Endothelial cell of umbilical vein (primary cell): ENCODE measurements around the gene QSER1. TPM values are rescaled to one million over a fixed set of nuclear protein-coding genes. Genes with fewer than 3 reads are reported as not detected.

ENCODE experiments used
- BruUV-seq: library from RNA; stranded (reverse); fragments of 400-500 nt; replicated peaks from 2 replicates; lab custom pipeline; 2021; lab: Mats Ljungman, UMichigan
- CTCF ChIA-PET: fragments of 300-600, 350-600 bp; sonication (Branson Sonifier 250); formaldehyde crosslinking; loops from one replicate; lab custom pipeline; 2021; ENCODE audit warnings: antibody characterized with exemption, inconsistent platforms; lab: Charles Lee
- POLR2A ChIA-PET: fragments of 300-600, 350-600 bp; sonication (Branson Sonifier 250); formaldehyde crosslinking; loops from one replicate; lab custom pipeline; 2021; ENCODE audit warnings: antibody characterized with exemption, inconsistent platforms; lab: Charles Lee
- DNase-seq: peaks from one replicate; pipeline ENCODE4 v3.0.0-alpha.2; 2011; ENCODE audit warnings: low read depth, low spot score
- FAIRE-seq: peaks from 2 replicates; lab custom pipeline; 2011; peaks lifted over from hg19 to GRCh38; lab: Jason Lieb, UNC
- H2AFZ ChIP-seq: 2 replicates; pipeline ENCODE4 v1.6.0; 2012; ENCODE audit warnings: low read depth, low read length, control low read depth, inconsistent platforms
- H3K27ac ChIP-seq: 2 replicates; pipeline ENCODE4 v1.5.1; 2011; ENCODE audit warnings: low read depth, mild to moderate bottlenecking, control low read depth, low read length, moderate library complexity; ENCODE audit not compliant: insufficient read depth
- H3K27me3 ChIP-seq, 2 experiments: 2 replicates each; pipeline versions ENCODE4 v1.6.0 to v1.6.1; 2011; ENCODE audit warnings: low read length in 2 of 2, mixed read lengths in 1 of 2; ENCODE audit not compliant: control insufficient read depth in 2 of 2, insufficient read depth in 2 of 2
- H3K36me3 ChIP-seq, 2 experiments: 2 replicates in 1 of 2; 3 replicates in 1 of 2; pipeline ENCODE4 v1.5.1; 2011; ENCODE audit warnings: low read length in 2 of 2, mild to moderate bottlenecking in 1 of 2, moderate library complexity in 1 of 2; ENCODE audit not compliant: control insufficient read depth in 2 of 2, insufficient read depth in 2 of 2; ENCODE audit errors: extremely low read depth in 1 of 2
- H3K4me1 ChIP-seq: 3 replicates; pipeline ENCODE4 v1.5.1; 2011; ENCODE audit warnings: mild to moderate bottlenecking, low read length; ENCODE audit not compliant: control insufficient read depth, insufficient read depth; ENCODE audit errors: extremely low read depth
- H3K4me2 ChIP-seq: 2 replicates; pipeline ENCODE4 v1.6.1; 2011; ENCODE audit warnings: low read length, control low read depth, mixed read lengths; ENCODE audit not compliant: insufficient read depth
- H3K4me3 ChIP-seq, 3 experiments: fragments of 200-600 bp in 1 of 3; sonication (generic), shearing (Covaris generic) in 1 of 3; replicated peaks in 1 of 3; 2 replicates each; pipeline ENCODE4 v1.5.1; 2011 to 2016; ENCODE audit warnings: control low read depth in 3 of 3, low read length in 3 of 3, mild to moderate bottlenecking in 2 of 3, inconsistent platforms in 1 of 3, low read depth in 1 of 3, moderate library complexity in 1 of 3; ENCODE audit not compliant: insufficient read depth in 1 of 3
- H3K79me2 ChIP-seq: 2 replicates; pipeline ENCODE4 v1.6.0; 2012; ENCODE audit warnings: low read length, inconsistent platforms; ENCODE audit not compliant: control insufficient read depth, insufficient read depth
- H3K9ac ChIP-seq: replicated peaks from 2 replicates; pipeline ENCODE3; 2011; ENCODE audit warnings: low read length, control low read depth; ENCODE audit not compliant: insufficient read depth; ENCODE audit errors: extremely low read depth
- H3K9me1 ChIP-seq: replicated peaks from 3 replicates; pipeline ENCODE4 v1.6.0; 2011; ENCODE audit warnings: mild to moderate bottlenecking, low read length; ENCODE audit not compliant: control insufficient read depth, insufficient read depth; ENCODE audit errors: extremely low read depth
- H3K9me3 ChIP-seq: replicated peaks from 2 replicates; pipeline ENCODE4 v1.5.1; 2012; ENCODE audit warnings: low read length, inconsistent platforms; ENCODE audit not compliant: control insufficient read depth, insufficient read depth
- H4K20me1 ChIP-seq: replicated peaks from 2 replicates; pipeline ENCODE3; 2011; ENCODE audit warnings: mild to moderate bottlenecking, low read length; ENCODE audit not compliant: control insufficient read depth, insufficient read depth; ENCODE audit errors: extremely low read depth
- CTCF ChIP-seq, 2 donors: IDR thresholded peaks; 1 replicate in 1 of 2; 2 replicates in 1 of 2; pipeline ENCODE4 v1.5.1; 2011; ENCODE audit warnings: low read length in 2 of 2, mild to moderate bottlenecking in 2 of 2, moderate library complexity in 2 of 2, control low read depth in 1 of 2, inconsistent platforms in 1 of 2, low read depth in 1 of 2; ENCODE audit not compliant: insufficient read depth in 1 of 2; ENCODE audit errors: extremely low read depth in 1 of 2
- FOS ChIP-seq: IDR thresholded peaks from 2 replicates; pipeline ENCODE4 v1.6.1; 2011; ENCODE audit warnings: mild to moderate bottlenecking, low read length, moderate library complexity, borderline replicate concordance; ENCODE audit not compliant: insufficient read depth
- GATA2 ChIP-seq: IDR thresholded peaks from 2 replicates; pipeline ENCODE4 v1.7.0; 2011; ENCODE audit warnings: low read depth, mild to moderate bottlenecking, moderate library complexity, mixed read lengths, low read length; ENCODE audit not compliant: insufficient read length, insufficient read depth
- JUN ChIP-seq: IDR thresholded peaks from 2 replicates; pipeline ENCODE4 v1.6.1; 2011; ENCODE audit warnings: borderline replicate concordance, low read depth; ENCODE audit not compliant: insufficient read length, insufficient read depth
- MAX ChIP-seq: IDR thresholded peaks from 2 replicates; pipeline ENCODE4 v1.6.1; 2011; ENCODE audit not compliant: insufficient read depth, insufficient read length
- MYC ChIP-seq: IDR thresholded peaks from one replicate; pipeline ENCODE4 v1.6.1; 2011; ENCODE audit warnings: mild to moderate bottlenecking, low read depth, low read length
- POLR2A ChIP-seq: IDR thresholded peaks from 2 replicates; pipeline ENCODE4 v1.6.1; 2012; ENCODE audit warnings: low read depth, mild to moderate bottlenecking, control low read depth, low read length
- POLR2AphosphoS5 ChIP-seq: IDR thresholded peaks from 2 replicates; pipeline ENCODE4 v1.6.1; 2012; ENCODE audit warnings: low read depth, mild to moderate bottlenecking, control low read depth, low read length, moderate library complexity; ENCODE audit not compliant: insufficient read depth
- dilution Hi-C: fragments of 300-500 bp; cut with MboI; formaldehyde crosslinking; loops from one replicate; pipeline ENCODE4 v1.15.0; 2019; ENCODE audit warnings: low sequenced_read_pairs; ENCODE audit not compliant: extremely low pct_ligation_motif_present
- intact Hi-C: fragments of 100-400 bp; cut with micrococcal nuclease; formaldehyde crosslinking; loops from one replicate; pipeline ENCODE4 v1.10.0; 2022
- polyA plus RNA-seq, 4 experiments: library from polyadenylated mRNA; depleted of rRNA in 3 of 4; stranded (reverse) in 3 of 4; unstranded in 1 of 4; fragments of >200 nt; gene quantifications; 2 replicates each; pipeline versions ENCODE4 v1.2.1 to v1.2.3, GENCODE V29; 2011 to 2012; ENCODE audit warnings: missing spikeins in 1 of 4
- total RNA-seq: library from RNA; stranded (reverse); gene quantifications from 2 replicates; pipeline ENCODE4 v1.2.3, GENCODE V29; 2021

The QSER1 gene
- total and polyA plus RNA-seq, 2 donors (not counting 3 experiments of a cell fraction or from before 2014, with no cell fraction given), result 5.5 to 36.6 TPM

- Histone ChIP-seq H3K36me3 (no peaks in the 10 kb centered on the region), H3K4me1 (peaks cover 6% of the 10 kb centered on the region), H3K9me3 (no peaks in the 10 kb centered on the region), H3K4me2 (no peak overlapping the region), H3K27me3 (no peaks in the 10 kb centered on the region), H3K9ac (no peak overlapping the region), H3K27ac (no peak overlapping the region), H3K79me2 (peaks cover 91% of the 10 kb centered on the region), H4K20me1 (peaks cover 3% of the 10 kb centered on the region), H2AFZ (no peak overlapping the region), H3K9me1 (no peaks in the 10 kb centered on the region), H3K4me3 (no peak overlapping the region)
- intact Hi-C loops, result loop anchor here (10.0 kb wide), 1 partner anchor 815 kb away; no protein-coding TSS in a partner anchor
- ChIA-PET POLR2A (no interaction called here), CTCF (no interaction called here)
- FAIRE-seq (no peak), DNase-seq (no peak)
- no TSS peak for BruUV-seq
- no peak for TF ChIP-seq CTCF (IDR thresholded peaks at IDR 0.05; ENCODE audit: extremely low read depth in 1 of 2, insufficient read depth in 1 of 2, low read depth in 1 of 2, low read length in 2 of 2)
- no peak for TF ChIP-seq MYC
- TF ChIP-seq POLR2A, result no peak
- TF ChIP-seq GATA2, result no peak
- no peak for TF ChIP-seq MAX
- TF ChIP-seq JUN, result no peak
- no peak for TF ChIP-seq FOS
- no peak for TF ChIP-seq POLR2AphosphoS5
- dilution Hi-C loops, result no loop called here
These were observed 6.8 kb downstream of the QSER1 start for GRCh38 chr11:32899438-32899837.
